Ishikawa (cell line): ENCODE measurements around the gene ULK4.

Source experiments
- CEBPB ChIP-seq: IDR thresholded peaks from 2 replicates; pipeline ENCODE4 v1.6.1; 2012
- CREB1 ChIP-seq: IDR thresholded peaks from 2 replicates; pipeline ENCODE4 v1.6.1; 2012; ENCODE audit warnings: low read depth
- EGR1 ChIP-seq: IDR thresholded peaks from 2 replicates; pipeline ENCODE4 v1.6.1; 2012
- EP300 ChIP-seq: IDR thresholded peaks from 2 replicates; pipeline ENCODE4 v1.6.1; 2012; ENCODE audit warnings: borderline replicate concordance
- FOXM1 ChIP-seq: IDR thresholded peaks from 2 replicates; pipeline ENCODE4 v1.6.1; 2012; ENCODE audit warnings: low read depth, borderline replicate concordance
- NFIC ChIP-seq: IDR thresholded peaks from 2 replicates; pipeline ENCODE4 v1.6.1; 2012
- RAD21 ChIP-seq: IDR thresholded peaks from 2 replicates; pipeline ENCODE4 v1.6.1; 2012; ENCODE audit warnings: low read depth
- TAF1 ChIP-seq: IDR thresholded peaks from 2 replicates; pipeline ENCODE4 v1.6.1; 2012; ENCODE audit warnings: low read depth, mild to moderate bottlenecking
- TCF12 ChIP-seq: IDR thresholded peaks from 2 replicates; pipeline ENCODE4 v1.6.1; 2012; ENCODE audit warnings: low read depth
- TEAD4 ChIP-seq: IDR thresholded peaks from 2 replicates; pipeline ENCODE4 v1.6.1; 2012
- YY1 ChIP-seq: IDR thresholded peaks from 2 replicates; pipeline ENCODE4 v1.6.1; 2012; ENCODE audit warnings: low read depth
- ZBTB7A ChIP-seq: IDR thresholded peaks from 2 replicates; pipeline ENCODE4 v1.6.1; 2012; ENCODE audit warnings: low read depth
- TF ChIP-seq, protein P1 (sequence below): IDR thresholded peaks from 2 replicates; pipeline ENCODE4 v1.6.1; 2012; ENCODE audit warnings: low read depth, mild to moderate bottlenecking
- TF ChIP-seq, protein P2 (sequence below): IDR thresholded peaks from 2 replicates; pipeline ENCODE4 v1.6.1; 2012
- TF ChIP-seq, protein P3 (sequence below): IDR thresholded peaks from 2 replicates; pipeline ENCODE4 v1.6.1; 2012

ULK4 gene

DNA sequence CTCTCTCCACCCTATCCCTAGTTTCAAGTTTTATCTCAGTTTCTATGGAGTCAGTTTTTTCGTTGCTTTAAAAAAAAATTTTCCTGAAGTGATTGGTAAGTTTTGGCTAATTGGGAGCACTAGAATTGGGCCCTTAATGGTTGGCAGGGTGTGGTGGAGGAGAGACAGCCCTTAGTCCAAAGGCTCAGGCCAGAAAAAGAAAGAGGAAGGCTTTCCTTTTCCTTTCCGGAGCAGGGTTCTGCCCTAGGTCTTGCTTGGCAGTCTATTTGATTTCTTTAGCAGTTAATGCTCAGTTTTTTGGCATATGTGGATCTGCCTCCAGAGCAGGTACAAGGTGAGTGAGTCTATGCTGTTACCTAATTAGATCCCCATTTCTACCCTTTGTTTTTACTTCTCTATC is 739.9 kb downstream of the ULK4 start:
- no peak for TF ChIP-seq NFIC
- TF ChIP-seq RAD21: no peak
- TF ChIP-seq FOXM1: no peak
- no peak for TF ChIP-seq ZBTB7A
- TF ChIP-seq, protein P1, sequence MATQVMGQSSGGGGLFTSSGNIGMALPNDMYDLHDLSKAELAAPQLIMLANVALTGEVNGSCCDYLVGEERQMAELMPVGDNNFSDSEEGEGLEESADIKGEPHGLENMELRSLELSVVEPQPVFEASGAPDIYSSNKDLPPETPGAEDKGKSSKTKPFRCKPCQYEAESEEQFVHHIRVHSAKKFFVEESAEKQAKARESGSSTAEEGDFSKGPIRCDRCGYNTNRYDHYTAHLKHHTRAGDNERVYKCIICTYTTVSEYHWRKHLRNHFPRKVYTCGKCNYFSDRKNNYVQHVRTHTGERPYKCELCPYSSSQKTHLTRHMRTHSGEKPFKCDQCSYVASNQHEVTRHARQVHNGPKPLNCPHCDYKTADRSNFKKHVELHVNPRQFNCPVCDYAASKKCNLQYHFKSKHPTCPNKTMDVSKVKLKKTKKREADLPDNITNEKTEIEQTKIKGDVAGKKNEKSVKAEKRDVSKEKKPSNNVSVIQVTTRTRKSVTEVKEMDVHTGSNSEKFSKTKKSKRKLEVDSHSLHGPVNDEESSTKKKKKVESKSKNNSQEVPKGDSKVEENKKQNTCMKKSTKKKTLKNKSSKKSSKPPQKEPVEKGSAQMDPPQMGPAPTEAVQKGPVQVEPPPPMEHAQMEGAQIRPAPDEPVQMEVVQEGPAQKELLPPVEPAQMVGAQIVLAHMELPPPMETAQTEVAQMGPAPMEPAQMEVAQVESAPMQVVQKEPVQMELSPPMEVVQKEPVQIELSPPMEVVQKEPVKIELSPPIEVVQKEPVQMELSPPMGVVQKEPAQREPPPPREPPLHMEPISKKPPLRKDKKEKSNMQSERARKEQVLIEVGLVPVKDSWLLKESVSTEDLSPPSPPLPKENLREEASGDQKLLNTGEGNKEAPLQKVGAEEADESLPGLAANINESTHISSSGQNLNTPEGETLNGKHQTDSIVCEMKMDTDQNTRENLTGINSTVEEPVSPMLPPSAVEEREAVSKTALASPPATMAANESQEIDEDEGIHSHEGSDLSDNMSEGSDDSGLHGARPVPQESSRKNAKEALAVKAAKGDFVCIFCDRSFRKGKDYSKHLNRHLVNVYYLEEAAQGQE: no peak
- TF ChIP-seq CEBPB: no peak
- no peak for TF ChIP-seq TEAD4
- TF ChIP-seq CREB1: no peak
- TF ChIP-seq, protein P2, sequence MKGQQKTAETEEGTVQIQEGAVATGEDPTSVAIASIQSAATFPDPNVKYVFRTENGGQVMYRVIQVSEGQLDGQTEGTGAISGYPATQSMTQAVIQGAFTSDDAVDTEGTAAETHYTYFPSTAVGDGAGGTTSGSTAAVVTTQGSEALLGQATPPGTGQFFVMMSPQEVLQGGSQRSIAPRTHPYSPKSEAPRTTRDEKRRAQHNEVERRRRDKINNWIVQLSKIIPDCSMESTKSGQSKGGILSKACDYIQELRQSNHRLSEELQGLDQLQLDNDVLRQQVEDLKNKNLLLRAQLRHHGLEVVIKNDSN: no peak
- TF ChIP-seq TAF1: no peak
- TF ChIP-seq EGR1: no peak
- no peak for TF ChIP-seq YY1
- TF ChIP-seq, protein P3, sequence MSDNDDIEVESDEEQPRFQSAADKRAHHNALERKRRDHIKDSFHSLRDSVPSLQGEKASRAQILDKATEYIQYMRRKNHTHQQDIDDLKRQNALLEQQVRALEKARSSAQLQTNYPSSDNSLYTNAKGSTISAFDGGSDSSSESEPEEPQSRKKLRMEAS: no peak
- no peak for TF ChIP-seq EP300
- no peak for TF ChIP-seq TCF12

DNA sequence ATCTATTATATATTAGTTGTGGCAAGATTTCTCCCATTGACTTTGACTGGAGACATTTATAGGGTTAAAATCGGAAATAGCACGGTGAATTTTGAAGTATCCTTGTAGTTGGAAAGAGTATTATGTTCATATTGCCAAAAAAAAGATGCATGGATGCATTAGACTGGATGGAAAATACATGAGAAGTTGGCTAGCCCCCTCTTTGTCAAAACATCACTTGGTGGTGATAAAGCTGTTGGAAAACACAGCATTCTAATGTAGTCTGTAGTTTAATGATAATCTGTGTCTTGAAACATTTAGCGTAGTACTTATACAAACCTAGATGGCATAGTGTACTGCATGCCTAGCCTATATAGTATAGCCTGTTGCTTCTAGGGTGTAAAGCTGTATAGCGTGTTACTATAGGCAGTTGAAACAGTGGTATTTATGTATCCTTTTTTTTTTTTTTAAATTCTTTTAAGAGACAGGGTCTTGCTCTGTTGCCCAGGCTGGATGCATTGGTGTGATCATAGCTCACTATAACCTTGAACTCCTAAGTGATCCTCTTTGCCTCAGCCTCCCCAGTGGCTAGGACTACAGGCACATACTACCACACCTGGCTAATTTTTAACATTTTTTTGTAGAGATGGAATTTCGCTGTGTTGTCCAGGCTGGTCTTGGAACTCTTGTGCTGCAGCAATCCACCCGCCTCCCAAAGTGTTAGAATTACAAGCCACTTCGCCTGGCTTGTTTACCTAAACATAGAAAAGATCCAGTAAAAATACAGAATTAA is 740.8 kb downstream of the ULK4 start:
- TF ChIP-seq EGR1 (no peak), NFIC (no peak), YY1 (no peak), EP300 (no peak), CREB1 (no peak), TEAD4 (no peak), TAF1 (no peak)
- TF ChIP-seq, protein P2: no peak

DNA sequence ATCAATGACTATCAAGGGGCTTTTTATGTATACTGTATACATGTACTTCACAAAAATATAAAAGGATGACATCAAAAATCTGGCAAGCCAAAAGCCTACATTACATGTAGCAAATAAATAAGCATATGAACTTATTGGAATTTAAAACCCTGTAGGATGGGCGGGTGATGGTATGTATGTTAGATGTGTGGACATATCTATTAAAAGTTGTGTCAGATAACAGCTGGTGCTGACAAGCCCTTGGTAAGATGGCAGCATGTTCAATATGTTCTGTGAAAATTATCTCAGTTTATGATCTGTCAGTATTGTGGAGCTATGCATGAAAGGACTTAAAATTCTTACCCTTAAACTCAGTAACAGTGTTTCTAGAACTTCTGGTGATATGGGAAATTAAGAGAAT is 742.5 kb downstream of the ULK4 start:
- TF ChIP-seq EGR1 (no peak), ZBTB7A (no peak), FOXM1 (no peak)

DNA sequence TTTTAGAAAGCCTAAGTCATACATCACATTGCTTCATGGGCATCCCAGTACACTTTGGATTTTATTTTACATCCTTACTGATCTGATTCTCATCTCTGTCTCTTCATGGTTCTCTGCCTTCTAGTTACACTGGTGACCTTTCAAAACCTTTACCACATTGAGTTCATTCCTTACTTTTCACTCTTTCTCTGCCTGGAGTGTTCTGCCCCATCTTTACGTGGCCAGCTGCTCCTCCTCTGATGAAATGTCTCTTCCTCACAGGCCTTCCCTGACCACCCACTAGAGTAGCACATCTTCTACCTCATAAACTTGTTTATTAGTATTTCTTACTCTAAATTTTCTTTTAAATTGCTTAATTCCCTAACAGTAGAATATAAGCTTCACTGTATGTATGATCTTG is 744.9 kb downstream of the ULK4 start:
- TF ChIP-seq TCF12 (no peak), CREB1 (no peak), EP300 (no peak), FOXM1 (no peak), CEBPB (no peak), EGR1 (no peak), TEAD4 (no peak), ZBTB7A (no peak), RAD21 (no peak), NFIC (no peak), TAF1 (no peak), YY1 (no peak)
- TF ChIP-seq, protein P1: no peak
- TF ChIP-seq, protein P3: no peak
- TF ChIP-seq, protein P2: no peak

DNA sequence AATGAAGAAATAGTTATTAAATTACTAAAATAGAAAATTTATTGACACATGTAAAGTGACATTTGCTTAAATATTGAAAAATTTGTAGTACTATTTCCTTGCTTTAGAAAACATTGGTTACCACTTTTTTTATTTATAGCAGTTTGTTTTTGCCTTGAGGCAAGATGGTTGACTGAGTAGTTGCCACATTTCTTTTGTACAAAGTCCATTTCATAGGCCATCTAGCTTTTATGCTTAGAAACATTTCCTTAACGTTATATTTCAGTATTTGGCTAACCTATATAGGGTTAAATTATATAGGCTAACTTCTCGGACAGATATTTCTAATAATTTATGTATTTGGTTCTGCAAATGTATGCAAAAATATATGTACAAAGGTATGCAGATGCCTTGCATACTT is 745.5 kb downstream of the ULK4 start:
- TF ChIP-seq CREB1 (no peak), TAF1 (no peak), YY1 (no peak), RAD21 (no peak), FOXM1 (no peak), CEBPB (no peak), NFIC (no peak), EGR1 (no peak), EP300 (no peak)
- TF ChIP-seq, protein P1: no peak
- TF ChIP-seq, protein P2: no peak
